GM08714 (cell line): ENCODE results near the gene CACUL1.
"Not testable (repeated sequence)": the region's sequence is repeated elsewhere in the genome, so short reads cannot be mapped to it uniquely, and the experiment has no call there.

ENCODE experiments used
- H3K4me3 ChIP-seq: fragments of 200-500 bp; sonication (Bioruptor generic); 2 replicates; pipeline ENCODE4 v1.5.1; 2014; ENCODE audit warnings: mild to moderate bottlenecking, low read length, inconsistent platforms
- ZNF274 ChIP-seq: IDR thresholded peaks from 2 replicates; pipeline ENCODE4 v1.6.1; 2012; ENCODE audit warnings: mild to moderate bottlenecking, low read depth, low read length

The CACUL1 gene

GRCh38 chr10:118753331-118754228 lies 1.2 kb downstream of the CACUL1 start:
- peak overlapping the region; percentile 77 for H3K4me3 ChIP-seq
- no peak for TF ChIP-seq ZNF274

GRCh38 chr10:118752409-118752808 lies 2.4 kb downstream of the CACUL1 start:
- H3K4me3 ChIP-seq: no peak overlapping the region; the same call in 1 of the 2 replicates
- TF ChIP-seq ZNF274: no peak

- no peak for TF ChIP-seq ZNF274
- no peak overlapping the region for H3K4me3 ChIP-seq
Observed at GRCh38 chr10:118751265-118751664, 3.5 kb downstream of the CACUL1 start.

- no peak for TF ChIP-seq ZNF274
- H3K4me3 ChIP-seq: no peak overlapping the region
Observed at GRCh38 chr10:118748041-118748440, 6.7 kb downstream of the CACUL1 start.

- no peak overlapping the region for H3K4me3 ChIP-seq
- no peak for TF ChIP-seq ZNF274
Observed at GRCh38 chr10:118746246-118746645, 8.5 kb downstream of the CACUL1 start.

- no peak for TF ChIP-seq ZNF274
- no peak overlapping the region for H3K4me3 ChIP-seq
Observed at GRCh38 chr10:118745056-118745455, 9.7 kb downstream of the CACUL1 start.

GRCh38 chr10:118744346-118744918 lies 10.3 kb downstream of the CACUL1 start:
- H3K4me3 ChIP-seq: not testable (repeated sequence)

- no peak for TF ChIP-seq ZNF274
- H3K4me3 ChIP-seq: no peak overlapping the region
Observed at GRCh38 chr10:118742782-118743181, 12.0 kb downstream of the CACUL1 start.

GRCh38 chr10:118742032-118742431 lies 12.7 kb downstream of the CACUL1 start:
- H3K4me3 ChIP-seq: no peak overlapping the region
- TF ChIP-seq ZNF274: no peak

- H3K4me3 ChIP-seq: no peak overlapping the region
- TF ChIP-seq ZNF274: no peak
Observed at GRCh38 chr10:118738406-118738805, 16.4 kb downstream of the CACUL1 start.

- no peak for TF ChIP-seq ZNF274
- H3K4me3 ChIP-seq: no peak overlapping the region
Observed at GRCh38 chr10:118737603-118738302, 17.0 kb downstream of the CACUL1 start.

- H3K4me3 ChIP-seq: no peak overlapping the region
- TF ChIP-seq ZNF274: no peak
Observed at GRCh38 chr10:118735294-118735693, 19.5 kb downstream of the CACUL1 start.

GRCh38 chr10:118734475-118734874 lies 20.3 kb downstream of the CACUL1 start:
- no peak for TF ChIP-seq ZNF274
- H3K4me3 ChIP-seq: no peak overlapping the region

GRCh38 chr10:118732245-118733165 lies 22.3 kb downstream of the CACUL1 start:
- TF ChIP-seq ZNF274: no peak
- no peak overlapping the region for H3K4me3 ChIP-seq
